Measurements from ENCODE around the gene HSH2D.
A peak's percentile ranks its signal among the peaks of the same experiment; 100 is the strongest.

HSH2D gene

DNA sequence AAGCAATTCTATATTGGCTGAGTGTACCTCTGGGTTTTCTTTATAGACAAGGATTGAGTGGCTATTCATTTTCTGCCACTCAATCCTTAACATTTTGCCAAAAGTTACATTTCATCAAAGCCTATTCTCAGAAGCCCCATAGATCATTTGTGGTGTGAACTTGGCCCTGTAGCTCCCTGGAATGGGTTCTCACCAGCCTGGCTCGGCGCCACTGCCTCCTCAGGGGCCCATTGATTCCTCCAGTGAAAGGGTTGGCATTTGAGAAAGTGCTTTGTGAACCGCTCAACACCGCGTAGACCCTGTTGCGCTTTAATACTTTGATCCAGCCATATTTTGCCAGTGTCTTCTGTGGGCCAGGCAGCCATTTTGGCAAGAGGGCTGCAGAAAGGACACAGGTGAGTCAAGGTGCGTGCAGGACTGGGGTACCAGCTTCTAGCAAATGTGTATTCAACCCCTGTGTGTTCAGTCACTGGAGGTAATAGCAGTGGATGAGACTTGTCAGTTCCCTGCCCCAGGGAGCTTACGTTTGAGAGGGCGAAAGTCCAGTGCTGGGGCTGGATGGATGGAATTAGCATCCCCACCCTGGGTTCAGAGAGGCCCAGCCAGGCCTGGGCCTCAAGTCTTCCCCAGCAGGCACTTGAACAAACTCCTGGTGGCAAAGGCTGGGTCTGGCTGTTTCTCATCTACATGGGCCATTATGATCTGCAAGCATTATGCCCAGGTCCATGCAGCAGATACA is 28.0 kb upstream of the HSH2D start:
- TF ChIP-seq, protein P1, sequence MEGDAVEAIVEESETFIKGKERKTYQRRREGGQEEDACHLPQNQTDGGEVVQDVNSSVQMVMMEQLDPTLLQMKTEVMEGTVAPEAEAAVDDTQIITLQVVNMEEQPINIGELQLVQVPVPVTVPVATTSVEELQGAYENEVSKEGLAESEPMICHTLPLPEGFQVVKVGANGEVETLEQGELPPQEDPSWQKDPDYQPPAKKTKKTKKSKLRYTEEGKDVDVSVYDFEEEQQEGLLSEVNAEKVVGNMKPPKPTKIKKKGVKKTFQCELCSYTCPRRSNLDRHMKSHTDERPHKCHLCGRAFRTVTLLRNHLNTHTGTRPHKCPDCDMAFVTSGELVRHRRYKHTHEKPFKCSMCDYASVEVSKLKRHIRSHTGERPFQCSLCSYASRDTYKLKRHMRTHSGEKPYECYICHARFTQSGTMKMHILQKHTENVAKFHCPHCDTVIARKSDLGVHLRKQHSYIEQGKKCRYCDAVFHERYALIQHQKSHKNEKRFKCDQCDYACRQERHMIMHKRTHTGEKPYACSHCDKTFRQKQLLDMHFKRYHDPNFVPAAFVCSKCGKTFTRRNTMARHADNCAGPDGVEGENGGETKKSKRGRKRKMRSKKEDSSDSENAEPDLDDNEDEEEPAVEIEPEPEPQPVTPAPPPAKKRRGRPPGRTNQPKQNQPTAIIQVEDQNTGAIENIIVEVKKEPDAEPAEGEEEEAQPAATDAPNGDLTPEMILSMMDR (IDR thresholded peaks at IDR 0.05; ENCODE audit: extremely low read depth, missing control alignments) = no peak
- DNase-seq (ENCODE audit: low spot score) = no peak

DNA sequence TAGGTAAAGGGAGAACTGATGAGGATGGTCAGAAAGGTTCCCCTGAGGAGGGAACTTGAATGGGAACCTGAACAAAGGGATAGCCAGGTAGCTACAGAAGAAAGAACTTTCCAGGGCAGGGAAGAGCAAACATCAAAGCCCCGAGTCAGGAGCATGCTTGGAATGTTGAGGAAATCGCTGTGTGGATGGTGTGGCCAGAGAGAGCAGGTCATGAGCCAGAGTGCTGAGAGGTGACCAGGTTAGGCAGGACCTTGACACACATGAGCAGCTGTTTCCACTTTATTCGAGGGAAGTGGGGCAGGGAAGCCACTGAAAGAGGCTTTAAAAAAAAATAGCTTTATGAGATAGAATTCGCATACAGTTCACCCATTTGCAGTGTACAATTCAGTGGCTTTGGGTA is 27.4 kb upstream of the HSH2D start:
- TF ChIP-seq, protein P1 (IDR thresholded peaks at IDR 0.05; ENCODE audit: extremely low read depth, missing control alignments) = no peak
- no peak for DNase-seq (ENCODE audit: low spot score)

DNA sequence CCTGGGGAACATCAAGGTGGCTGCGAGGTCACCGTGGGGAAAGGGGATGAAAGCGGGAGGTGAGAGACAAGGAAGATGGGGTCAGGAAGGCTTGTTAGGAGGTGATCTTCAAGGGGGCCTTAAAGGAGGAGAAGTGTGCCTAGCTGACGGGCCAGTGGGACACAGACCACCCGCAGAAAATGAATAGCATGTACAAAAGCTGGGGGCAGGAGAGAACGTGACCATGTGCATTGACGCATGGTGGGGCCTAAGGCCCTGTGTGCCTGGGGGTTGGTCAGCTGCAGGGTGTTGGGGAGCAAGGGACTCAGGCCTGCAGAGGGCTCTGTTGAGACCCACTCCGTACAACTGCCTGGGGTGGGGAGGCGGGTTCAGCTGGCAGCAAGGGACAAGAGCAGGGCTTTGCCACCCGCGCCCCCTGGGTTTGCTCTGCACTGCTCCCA is 25.9 kb upstream of the HSH2D start:
- DNase-seq (ENCODE audit: low spot score) = peak; percentile 75

DNA sequence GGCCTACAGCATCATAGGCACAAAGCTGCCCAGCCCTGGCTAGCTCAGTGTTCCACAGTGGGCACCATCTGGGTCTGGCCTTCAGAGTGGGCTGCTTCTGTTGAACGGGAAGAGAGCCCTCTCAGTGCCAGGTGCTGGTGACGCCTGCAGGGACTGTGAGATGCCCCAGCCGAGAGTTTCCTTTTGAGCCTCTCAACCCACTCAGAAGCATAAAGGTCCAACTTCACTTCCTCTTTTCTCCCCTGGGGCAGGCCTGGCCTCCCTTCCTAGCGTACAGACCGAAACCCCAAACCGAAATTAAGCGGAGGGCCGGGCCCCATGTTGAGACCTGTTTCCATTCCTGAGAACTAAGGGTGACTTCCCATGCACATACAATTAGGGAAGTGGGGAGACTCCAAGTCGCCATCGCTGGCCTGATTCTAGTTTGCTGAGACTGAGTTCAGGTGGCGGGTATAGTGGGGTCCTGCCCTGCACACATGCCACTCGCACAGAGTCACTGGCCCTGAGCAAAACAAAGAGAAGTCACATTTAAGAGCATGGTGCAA is 24.9 kb upstream of the HSH2D start:
- TF ChIP-seq, protein P1 (IDR thresholded peaks at IDR 0.05; ENCODE audit: extremely low read depth, missing control alignments) = no peak
- DNase-seq (ENCODE audit: low spot score) = peak; percentile 88

More for the DNA sequence above, 25.9 kb upstream of the HSH2D start:
- TF ChIP-seq, protein P1 (IDR thresholded peaks at IDR 0.05; ENCODE audit: extremely low read depth, missing control alignments) = peak; percentile 34

DNA sequence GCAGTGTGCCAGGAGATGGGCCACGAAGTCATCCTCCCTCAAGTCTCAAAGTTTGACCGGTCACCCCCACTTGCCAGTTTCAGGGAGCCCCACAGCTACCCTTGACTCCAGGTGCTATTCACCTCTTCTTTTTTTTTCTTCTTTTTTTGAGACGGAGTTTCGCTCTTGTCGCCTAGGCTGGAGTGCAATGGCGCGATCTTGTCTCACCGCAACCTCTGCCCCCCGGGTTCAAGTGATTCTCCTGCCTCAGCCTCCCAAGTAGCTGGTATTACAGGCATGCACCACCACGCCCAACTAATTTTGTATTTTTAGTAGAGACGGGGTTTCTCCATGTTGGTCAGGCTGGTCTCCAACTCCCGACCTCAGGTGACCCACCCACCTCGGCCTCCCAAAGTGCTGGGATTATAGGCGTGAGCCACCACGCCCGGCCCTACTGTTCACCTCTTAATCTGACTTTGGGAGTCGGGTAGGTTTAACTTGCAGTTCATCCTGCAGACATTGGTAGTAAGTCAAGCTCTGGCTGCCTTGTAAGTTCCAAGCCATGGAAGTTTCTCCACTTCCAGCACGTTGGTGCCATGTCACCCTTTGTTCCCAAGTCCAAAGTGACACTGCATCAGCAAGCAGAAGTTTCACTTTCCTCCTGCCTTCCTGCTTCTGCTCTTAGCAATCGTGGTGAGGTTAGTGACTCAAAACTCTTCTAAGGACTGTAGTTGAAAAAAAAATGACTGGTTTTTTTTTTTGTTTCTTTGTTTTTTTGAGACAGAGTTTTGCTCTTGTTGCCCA is 24.2 kb upstream of the HSH2D start:
- peak; percentile 62 for DNase-seq (ENCODE audit: low spot score)

DNA sequence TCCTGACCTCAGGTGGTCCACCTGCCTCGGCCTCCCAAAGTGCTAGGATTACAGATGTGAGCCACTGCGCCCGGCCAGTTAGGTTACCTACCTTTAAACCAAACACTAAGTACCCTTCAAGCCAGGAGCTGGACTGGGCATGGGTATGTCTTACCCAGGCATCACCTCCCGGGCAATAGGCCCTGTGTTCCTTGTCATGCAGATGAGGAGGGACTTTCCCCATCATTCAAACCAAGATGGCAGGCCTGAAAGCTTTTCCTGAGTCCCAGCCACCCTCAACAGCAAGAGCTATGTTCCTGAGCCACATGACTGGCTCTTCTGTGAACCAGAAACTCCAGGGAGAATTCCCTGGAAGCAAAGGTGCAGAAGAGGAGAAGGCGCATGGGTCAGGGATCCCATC is 22.3 kb upstream of the HSH2D start:
- TF ChIP-seq, protein P1 (IDR thresholded peaks at IDR 0.05; ENCODE audit: extremely low read depth, missing control alignments) = no peak
- no peak for DNase-seq (ENCODE audit: low spot score)

DNA sequence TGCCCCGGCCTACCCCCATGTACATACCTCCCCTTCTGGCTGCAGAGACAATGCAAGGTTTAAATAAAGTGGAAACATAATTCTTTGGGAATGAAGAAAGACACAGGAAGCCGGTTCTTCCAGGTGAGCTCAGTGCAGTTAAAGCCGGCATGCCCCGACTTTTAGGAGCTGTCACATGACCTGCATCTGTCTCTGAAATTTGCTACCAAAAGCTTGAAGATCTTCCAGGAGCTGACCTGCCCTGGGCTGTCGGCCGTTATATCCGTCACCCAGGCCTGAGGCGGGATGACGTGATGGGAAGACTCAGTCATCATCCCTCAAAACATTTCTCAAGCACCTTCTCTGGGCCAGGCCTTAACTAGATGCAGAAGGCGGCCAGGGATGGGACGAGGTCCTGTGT is 21.5 kb upstream of the HSH2D start:
- TF ChIP-seq, protein P1 (IDR thresholded peaks at IDR 0.05; ENCODE audit: extremely low read depth, missing control alignments) = no peak
- no peak for DNase-seq (ENCODE audit: low spot score)

All from GM20000 (cell line).